SHP77 (cell line): ENCODE measurements around the gene DHX8.

ENCODE experiments used
- DNase-seq, 2 experiments: peaks; one replicate each; lab custom pipeline; 2025; lab: John Stamatoyannopoulos, UW

Gene DHX8

DNA sequence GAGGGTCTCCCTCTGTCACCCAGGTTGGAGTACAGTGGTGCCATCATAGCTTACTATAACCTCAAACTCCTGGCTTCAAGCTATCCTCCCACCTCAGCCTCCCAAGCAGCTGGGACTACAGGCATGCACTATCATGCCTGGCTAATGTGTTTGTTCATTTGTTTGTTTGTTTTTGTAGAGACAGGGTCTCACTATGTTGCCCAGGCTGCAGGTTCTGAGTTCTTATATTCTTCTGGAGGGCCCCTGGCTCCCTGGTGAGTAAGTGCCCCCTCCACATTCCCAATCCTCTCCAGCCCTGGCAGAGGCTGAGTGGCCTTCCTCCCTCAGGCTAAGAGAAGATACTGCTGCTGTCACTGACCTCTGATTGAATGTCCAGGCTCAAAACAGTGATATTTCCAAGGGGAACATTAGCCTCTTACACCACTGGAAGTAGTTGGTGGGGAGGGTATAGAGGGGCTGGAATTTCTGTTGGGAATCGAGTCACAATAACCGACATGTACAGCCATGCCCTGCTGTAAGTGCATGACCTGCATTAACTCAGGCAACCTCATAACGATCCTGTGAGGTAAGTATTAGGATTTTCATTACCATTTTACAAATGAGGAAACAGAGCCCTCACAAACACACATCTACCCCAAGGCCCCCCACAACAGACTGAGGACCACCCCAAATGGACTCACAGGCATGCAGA lies 65.1 kb downstream of the DHX8 start:
- no peak for DNase-seq

DNA sequence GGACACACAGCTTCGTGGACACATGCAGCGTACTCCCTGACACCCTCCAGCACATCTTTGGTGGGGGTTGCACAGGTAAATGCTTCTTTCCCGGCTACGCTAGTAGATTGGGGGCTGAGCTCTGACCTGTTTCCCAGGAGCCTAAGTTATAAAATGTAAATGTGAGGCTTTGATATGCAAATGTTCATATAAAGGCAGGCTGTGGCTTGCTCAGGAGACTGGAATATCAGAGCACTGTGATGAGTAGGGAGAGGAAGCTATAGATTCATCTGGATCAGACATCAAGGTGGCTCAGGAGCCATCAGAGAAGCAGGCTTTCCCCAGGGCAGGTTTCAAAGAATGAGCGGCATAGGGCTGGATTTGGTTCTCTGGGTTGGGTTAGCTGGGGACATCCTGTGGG lies 65.7 kb downstream of the DHX8 start:
- no peak for DNase-seq

DNA sequence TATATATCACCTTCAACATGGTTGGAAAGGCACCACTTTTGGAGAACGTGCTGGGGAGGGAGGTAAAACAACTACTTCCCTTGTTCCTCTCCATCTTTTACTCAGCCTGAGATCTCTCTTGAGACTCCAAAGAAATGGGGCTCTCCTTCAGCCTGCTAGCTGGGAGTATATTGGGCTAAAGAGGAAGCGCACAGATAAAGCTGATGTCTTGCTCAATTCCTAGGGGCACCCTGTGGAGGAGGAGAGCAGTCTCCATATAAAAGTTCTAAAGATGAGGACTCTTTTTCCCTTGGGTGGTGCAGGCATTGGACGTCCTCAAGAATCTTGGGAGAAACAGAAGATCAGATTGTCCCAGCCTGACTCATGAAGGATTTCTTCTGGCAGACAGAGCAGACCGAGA lies 67.0 kb downstream of the DHX8 start:
- DNase-seq: no peak

DNA sequence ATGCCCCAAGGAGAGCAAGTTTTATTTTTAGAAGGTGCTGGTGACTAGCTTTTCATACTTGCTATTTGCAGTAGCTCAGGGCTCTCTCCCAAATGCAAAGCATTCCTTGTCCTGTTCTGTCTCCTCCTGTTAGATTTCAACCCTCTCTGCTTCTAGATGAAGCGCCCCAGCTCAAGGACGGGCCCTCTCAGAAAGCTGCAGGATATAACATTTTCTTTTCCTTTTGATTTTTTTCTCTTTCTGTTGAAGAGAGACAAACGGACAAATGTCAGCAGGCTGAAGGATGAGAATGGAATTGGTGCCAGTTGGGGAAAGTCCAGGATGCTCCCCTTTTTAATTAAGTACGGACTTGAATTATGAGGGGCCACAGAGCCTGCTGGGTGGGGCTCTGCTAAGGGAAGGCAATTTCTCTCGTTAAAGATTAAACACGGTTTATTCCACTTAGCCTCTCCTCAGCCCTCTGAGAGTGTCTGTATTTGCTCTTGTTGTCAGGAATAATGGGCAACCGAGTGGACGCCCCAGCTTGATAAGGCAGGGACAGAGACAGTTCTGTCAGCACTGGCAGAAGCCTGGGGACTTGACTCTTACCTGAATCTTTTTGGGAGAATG lies 68.6 kb downstream of the DHX8 start:
- DNase-seq: no peak

DNA sequence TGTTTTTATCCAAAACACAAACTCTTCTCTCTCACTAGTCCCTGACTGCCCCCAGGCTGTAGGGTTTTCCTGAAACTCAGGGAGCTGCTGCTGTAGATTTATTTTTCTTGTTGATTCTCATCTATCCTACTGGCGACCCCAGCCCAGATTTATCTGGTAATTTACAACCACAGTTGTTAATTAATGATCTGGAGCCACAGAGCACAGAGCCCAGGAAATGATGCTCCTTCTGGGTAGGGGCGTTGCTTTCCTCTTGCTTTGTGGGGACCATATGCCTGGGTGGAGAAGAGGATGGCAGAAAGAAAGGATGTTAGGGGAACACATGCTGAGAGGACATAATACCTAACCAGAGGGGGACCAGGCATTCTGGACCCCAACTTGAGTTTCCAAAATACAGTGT lies 69.8 kb downstream of the DHX8 start:
- no peak for DNase-seq

DNA sequence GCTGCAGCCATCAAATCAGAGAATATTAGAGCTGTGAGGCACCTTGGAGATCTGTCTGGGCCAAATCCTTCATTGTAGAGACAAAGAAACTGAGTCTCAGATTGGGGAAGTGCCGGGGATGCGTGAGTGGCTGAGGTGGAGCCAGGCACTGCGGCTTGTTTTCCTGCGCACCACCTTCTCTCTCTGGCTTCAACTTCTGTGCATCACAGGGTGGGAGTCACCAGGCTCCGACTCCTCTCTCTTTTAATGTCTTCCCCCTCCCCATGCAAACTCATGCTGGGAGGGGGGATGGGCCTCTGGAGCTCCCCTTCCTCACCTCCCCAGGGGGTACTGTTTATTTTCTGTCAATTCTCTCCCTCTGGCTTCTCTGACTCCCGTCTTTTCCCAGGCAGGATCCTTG lies 71.1 kb downstream of the DHX8 start:
- DNase-seq: no peak

DNA sequence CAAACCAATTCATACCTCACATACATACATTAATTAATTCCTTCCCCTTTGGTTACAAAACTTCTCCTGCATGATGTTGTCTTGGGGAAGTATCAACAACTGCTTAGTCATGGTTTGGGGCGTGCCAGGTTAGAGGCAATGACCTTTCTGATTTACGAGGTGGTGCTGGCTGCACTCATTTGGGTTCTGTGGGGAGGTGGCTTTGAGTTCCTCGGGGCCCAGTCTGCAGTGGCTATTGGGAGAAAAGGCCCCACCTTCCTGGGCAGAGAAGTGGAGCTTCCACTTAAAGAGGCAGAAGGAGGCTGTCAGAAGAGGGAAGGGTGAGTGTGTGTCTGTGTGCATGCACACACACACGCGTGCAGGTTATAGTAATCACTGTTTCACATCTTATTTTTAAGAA lies 72.5 kb downstream of the DHX8 start:
- DNase-seq: no peak

DNA sequence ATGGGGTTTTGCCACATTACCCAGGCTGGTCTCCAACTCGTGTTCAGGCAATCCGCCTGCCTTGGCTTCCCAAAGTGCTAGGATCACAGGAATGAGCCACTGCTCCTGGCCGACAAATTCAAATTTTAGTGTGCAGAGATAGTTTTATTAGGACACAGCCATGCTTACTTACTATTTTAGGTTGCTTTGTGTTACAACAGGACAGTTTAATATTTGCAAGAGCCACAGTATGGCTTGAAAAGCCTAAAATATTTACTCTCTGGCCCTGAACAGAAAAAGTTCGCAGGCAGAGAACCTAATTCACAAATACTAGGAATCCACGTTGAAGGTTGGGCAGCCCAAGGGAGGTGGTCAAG lies 75.0 kb downstream of the DHX8 start:
- no peak for DNase-seq

DNA sequence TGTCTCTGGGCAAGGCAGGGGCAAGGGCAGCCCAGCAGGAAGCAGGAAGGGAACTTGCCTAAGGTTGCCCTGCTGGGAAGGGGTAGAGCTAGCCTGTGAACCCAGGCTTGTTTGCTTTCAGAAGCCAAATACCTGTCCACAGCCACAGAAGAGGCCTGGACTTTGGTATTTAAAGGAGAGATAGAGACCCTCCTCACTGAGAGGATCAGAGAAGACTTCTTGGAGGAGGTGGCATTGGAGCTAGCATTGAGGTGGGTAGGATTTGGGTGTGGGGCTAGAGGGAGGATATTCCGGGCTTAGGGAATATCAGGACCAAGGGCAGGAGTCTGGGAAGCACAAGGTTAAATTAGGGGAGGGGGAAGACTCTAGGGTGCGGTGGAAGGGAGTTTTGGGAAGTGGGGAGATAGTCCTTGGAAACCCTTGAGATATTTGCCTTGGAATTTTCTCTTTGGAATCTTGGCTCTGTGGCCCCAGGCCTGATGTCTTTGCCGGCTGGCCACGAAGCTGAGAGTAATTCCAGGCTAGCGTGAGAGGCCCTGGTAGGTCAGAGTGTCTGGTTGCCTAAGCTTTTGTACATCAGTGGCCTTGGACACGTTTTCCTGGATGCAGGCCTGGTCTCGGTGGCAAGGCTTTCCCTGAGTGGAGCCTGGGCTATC lies 75.5 kb downstream of the DHX8 start:
- DNase-seq: no peak

DNA sequence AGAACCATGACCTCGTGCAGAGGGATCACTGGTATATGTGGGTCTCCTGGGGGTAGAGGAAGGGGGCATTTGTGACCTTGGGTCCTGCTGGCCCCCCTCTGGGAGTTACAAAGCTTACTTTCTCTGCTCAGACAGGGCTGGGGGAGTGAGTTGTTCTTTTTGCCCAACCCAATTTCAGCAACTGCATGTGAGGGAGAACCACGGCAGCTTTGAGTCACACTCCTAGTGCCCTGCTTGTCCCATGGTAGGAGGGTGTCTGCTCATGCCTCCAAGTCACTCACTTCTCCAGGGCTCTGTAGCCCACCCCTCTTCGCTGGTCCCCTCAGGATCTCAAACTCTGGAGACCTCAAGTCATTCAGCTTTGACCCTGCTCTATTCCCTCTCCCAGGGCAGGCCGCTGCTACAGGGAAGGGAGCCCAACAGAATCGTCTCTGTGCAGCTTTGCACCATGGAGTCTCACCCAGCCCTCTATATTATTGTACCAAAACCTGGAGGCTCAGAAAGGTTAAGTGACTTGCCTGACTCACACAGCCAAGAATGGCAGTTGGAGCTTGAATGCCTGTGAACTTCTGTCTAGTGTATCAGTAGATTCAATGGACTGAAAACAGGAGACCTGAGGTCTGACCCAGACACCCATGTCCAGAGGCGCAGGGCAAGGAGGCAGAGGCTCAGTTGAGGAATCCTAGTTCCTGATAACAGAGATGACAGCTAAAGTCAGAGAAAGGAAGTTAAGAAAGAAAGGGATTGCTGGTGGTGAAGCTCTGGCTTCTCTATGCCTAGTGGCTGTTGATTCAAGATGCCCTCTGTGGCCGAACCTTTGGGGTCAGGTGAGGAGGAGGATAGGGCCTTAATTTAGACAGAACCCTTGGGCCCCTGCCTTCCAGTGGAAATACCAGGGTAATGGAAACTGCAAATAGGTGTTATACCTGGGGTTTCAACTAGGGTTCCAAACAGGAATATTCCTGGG lies 77.0 kb downstream of the DHX8 start:
- DNase-seq: no peak

DNA sequence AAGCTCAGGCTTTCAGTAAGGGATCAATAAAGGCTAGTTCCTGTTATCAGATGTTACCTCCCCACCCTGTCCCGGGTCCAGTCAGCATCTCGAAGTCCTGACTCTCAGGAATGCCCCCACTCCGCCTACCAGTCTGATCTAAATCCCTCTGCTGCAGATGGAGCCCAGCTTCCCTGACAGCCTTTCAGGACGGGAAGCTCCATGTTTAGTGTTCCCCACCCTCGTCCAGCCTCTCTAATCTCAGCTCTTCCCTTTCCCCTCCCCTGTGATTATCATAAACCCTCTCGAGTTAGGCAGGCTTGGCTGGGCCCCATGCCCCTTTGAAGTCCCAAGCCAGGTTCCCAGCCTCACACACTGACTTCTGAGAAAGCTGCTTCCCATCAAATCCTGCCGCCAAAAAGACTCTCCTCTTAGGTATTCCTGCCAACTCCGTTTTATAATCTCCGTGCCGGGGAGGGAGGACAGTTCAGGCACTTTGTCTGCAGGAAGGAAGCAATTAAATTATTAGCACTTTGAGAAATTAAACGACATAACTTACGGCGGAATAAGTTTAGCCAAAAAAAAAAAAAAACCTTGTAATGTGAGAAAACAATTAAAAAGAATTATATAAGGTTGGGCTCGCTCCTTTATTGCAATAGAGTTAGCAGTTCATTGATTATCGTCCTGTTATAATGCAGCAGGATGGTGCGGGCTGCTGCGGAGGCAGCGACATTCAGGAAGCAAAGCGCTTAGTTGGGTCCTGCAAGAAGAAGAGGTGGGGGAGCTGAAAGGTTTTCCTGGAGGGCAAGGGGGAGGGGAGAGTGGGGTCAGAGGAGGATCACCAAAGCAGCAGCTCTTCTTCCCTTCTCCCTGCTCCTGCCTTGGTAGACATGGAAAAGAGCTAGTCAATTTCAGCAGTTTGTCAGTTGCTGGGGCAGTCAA lies 79.2 kb downstream of the DHX8 start:
- no peak for DNase-seq

DNA sequence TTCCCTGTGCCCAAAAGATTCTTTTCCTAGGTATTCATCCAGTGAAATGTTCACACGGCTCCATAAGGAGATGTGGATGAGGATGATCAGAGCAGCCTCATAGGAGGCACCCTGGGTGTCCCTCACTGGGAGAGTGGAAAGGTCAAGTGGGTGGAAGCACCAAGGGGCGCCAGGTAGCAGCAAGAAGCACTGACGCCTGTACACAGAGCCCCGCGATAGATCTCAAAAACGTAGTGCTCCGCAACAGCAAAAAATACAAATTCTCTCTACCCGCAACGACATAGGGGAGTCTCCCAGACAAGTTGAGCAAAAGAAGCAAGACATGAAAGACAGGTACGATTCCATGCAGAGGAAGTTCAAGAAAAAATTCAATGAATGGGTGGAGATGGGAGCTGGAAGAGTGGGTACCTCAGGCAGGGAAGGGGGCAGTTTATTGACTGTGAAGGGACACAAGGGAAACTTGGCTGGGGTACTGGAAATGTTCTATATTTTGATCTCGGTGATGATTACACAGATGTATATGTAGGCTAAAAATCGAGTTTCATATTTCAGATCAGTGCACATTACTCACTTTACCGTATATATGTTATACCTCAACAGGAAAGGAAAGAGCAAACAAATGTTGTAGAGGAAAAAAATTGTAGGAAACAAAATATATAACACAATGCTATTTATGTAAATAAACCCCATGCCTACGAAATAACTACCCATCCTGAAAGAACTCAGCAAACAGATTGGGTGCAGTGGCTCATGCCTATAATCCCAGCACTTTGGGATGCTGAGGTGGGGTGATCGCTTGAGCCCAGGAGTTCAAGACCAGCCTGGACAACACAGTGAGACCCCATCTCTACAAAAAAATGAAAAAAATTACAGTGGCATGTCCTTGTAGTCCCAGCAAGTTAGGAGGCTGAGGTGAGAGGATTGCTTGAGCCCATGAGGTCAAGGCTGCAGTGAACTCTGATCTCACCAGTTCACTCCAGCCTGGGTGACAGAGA lies 80.1 kb downstream of the DHX8 start:
- DNase-seq: no peak

DNA sequence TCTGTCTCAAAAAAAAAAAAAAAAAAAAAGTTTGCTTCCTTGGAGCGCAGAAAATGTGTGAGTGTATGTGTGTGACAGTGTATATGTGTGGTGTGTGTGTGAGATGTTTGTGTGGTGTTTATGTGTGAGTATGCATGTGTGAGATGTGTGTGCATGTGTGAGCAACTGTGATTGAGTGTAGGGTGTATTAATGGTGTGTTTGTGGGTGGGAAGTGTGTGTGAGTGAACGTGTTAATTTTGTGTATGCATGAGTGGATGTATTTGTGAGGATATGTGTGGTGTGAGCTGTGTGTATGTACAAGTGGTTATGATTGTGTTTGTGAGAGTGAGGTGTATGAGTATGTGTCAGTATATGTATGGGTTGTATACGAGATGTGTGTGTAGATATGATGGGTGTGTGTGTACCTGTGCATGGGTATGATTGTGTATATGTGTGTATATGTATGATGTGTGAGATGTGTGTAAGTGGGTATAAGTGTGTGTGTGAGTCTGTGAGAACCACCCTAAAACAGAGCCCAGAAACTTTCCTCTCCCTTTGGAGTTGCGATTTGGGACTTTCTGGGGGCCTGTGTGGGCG lies 84.8 kb downstream of the DHX8 start:
- no peak for DNase-seq

DNA sequence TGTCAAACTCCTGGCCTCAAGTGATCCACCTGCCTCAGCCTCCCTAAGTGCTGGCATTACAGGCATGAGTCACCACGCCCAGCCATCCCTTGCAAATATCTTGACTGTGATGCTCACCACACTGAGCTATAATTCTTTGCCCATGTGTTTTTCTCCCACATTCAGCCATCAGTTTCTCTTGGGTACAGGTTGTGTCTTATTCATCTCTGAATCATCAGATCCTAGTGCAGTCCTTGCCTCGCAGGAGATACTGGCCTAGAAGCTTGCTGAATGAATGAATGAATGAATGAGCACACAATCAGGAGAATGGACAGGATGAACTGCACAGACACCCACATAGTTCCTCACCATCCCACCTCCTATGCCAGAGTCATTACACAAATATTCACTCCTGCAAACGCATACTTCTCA lies 86.7 kb downstream of the DHX8 start:
- DNase-seq: no peak

DNA sequence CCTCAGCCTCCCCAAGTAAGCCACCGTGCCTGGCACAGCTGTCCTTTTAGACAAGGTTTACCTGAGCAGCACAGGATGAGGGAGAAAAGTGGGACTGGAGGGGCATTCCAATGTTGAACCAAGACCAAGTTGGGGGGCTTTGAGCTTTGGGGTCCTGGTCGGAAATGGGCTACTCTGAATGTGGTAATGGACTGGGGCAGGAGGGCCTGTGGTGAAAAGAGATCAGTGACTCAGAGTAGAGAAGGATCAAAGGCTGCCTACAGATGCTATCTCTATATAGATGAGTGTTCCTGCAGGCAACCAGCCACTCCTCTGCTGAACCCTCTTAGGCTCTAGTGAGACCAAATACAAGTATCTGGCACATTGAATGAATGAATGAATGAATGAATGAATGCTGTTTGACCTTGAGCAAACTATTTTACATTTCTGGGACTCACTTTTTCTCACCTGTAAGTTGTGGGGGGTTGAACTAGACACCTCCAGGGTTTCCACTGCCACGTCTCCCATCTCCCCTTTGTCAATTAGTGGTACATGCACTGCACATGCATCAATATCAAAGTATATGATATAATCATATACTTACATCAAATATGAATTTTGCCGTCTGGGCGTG lies 88.7 kb downstream of the DHX8 start:
- no peak for DNase-seq

DNA sequence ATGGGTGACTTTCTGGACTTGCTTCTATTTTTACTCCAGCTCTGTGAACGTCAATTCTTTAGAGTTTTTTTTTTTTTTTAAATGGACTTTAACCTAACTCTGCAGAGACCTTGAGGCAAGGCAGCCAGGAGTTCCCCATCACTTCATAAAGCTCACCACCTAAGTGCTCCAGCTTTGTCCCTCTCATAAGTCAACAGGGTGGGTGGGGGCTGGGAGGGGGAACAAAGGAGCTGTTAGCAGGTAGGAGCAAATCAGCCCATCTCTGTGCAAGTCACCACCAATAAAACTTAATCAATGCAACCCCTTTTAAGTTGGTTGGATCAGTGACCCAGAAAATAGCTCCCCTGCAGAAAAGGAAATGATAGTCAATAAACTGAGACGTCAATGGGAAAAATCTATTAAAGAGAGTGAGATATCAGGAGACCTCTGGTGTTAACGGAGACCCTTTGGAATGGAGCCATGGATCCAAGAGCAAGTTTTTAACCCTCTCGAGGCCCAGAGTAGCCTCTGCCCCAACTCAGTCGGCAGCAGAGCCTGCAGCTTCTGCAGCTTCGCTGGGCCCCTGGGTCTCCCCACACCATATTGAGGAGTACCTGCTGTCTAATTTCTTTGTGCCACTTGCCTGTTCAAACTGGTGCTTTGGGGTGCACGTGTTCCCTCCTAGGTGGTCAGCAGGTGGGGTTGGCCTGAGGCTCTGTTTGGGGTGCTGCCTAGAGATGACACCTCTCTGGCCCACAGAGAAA lies 90.0 kb downstream of the DHX8 start:
- DNase-seq: no peak

DNA sequence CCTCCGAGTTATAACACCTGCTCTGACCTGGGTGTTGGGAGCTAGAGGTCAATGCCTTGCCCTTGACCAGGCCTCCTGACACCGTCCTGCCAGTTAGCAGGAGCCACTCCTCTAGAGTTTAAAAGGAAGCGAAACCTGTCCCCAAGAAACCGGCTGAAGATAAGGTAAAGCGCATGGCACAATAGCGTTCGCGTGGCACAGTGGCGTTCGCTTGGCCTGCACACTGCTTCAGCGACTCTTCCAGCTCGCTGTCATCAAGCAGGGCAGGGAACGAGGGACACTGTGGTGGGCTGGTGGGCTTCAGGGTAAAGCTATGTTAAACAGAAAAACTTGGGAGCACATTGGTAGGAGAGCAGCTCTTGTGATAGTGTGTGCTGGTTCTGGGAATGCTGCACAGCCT lies 90.6 kb downstream of the DHX8 start:
- DNase-seq: no peak

DNA sequence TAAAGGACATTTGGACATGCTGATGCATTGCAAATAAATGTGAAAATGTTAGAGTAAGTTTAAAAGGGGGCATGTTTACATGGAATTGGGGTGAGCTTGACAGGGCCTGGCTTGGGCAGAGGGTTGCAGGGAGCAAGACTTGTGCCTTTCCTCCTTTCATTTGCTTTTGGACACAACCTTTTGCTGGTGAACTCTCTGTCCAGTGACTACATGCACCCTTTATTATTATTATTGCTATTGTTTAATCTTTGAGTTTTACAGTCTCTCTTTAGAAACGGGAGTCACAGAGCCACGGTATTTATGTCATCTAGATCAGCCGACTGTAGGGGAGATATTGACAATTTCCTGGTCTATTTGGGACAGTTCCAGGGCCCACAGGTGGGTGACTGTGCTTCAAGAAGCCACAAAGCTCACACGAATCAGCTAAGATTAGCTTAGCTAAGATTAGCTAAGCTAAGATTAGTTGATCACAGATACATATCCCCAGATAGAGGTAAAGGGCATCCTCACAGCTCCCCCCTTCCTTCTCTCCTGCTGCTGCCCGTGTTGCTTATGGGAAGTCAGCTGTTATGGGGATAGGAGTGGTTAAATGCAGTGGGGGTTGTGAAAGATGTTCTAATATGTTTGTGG lies 91.2 kb downstream of the DHX8 start:
- no peak for DNase-seq
